HG03520 (cell line): ENCODE measurements around the gene ALG2.

Source experiments
- ATAC-seq: cut with Tn5 transposase; IDR thresholded peaks from one replicate; pipeline ENCODE4 v1.9.1; 2021; ENCODE audit warnings: mild to moderate bottlenecking, moderate library complexity; ENCODE audit not compliant: unreplicated experiment

Gene ALG2, protein sequence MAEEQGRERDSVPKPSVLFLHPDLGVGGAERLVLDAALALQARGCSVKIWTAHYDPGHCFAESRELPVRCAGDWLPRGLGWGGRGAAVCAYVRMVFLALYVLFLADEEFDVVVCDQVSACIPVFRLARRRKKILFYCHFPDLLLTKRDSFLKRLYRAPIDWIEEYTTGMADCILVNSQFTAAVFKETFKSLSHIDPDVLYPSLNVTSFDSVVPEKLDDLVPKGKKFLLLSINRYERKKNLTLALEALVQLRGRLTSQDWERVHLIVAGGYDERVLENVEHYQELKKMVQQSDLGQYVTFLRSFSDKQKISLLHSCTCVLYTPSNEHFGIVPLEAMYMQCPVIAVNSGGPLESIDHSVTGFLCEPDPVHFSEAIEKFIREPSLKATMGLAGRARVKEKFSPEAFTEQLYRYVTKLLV

GRCh38 chr9:99221621-99222415, at the start of gene ALG2, which contains the start of gene SEC61B:
ALG2 (minus strand) TSS chr9:99221942; CDS start chr9:99221894, 48 bp downstream.
SEC61B (plus strand) TSS chr9:99222282; CDS start chr9:99222364, 82 bp downstream.
- peak; percentile 74 for ATAC-seq

DNA sequence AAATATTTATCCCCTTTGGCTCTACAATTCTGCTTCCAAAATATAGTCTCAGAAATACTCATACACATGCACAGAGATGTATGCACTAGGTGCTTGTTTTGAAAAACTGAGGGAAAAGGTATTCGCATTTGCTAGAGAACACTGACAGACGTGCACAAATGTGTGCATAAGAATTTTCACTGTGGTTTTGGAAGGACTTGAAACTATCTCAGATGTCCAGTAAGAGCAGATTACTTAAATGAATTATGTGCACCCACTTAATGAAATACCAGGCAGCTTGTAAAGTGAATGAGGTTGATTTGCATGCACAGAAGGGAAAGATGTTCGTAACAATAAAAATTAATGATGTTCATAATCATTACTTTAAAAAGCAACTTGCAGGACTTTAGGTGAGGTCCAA, 48.7 kb upstream of the ALG2 start:
- ATAC-seq = no peak

GRCh38 chr9:99269416-99269815, 47.7 kb upstream of the ALG2 start:
- no peak for ATAC-seq

- ATAC-seq = peak; percentile 54
These were observed 44.7 kb upstream of the ALG2 start for GRCh38 chr9:99266255-99267023.

- no peak for ATAC-seq
These were observed 43.9 kb upstream of the ALG2 start for GRCh38 chr9:99265691-99266090.

- no peak for ATAC-seq
These were observed 42.4 kb upstream of the ALG2 start for GRCh38 chr9:99264070-99264680.

DNA sequence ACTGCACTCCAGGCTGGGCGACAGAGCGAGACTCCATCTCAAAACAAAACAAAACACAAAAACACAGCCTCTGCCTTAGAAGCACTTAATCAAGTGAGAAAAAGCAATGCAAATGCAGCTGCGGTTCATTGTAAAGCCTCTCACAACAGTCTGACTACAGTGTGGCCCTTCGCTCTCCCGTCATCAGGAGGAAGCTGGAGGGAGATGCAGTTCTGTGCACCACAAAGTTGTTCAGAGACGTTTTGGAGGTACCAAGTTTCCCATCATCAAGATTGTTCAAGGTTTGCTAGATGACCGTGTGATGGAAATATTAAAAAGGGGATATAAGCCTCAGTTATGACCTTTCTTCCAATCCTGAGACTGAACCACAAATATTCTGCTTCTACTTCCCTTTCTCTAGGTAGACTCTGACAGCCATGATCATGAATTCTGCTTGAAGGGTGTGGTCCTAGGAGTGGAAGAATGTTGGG, 41.2 kb upstream of the ALG2 start:
- ATAC-seq = no peak

GRCh38 chr9:99261923-99262322, 40.2 kb upstream of the ALG2 start:
- ATAC-seq = no peak

DNA sequence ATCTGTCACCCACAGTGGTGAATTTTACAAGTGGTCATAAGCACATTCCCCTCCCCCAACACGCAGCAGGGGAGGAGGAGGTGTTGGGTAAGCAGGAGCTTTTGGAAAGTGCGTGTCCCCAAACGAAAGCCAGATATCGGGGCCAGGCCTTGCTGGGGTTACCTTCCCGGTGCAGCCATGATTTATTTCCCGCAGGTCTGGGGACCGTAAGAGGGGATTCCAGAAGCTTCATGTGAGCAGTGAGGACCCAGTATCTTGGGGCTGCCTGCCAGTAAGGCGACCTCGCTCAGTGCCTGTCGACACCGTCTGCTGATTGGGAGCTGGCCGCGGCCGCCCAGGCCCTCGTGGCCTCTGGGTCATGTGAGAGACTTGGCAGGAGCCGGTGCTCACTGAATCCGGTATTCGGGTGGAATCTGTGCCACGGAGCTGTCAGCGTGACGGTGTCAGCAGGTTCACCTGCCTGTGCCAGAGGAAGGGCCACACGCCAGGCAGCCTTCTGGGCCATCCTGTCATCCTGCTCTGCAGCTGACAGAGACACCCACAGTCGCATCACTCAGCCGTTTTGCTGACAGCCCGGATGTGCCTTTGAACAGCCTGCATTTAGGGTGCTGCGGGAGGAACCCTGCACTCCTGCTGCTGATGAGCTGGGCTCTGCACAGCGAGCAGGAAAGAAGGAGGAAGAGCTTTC, 37.6 kb upstream of the ALG2 start:
- ATAC-seq = no peak

GRCh38 chr9:99257723-99258389, 36.1 kb upstream of the ALG2 start:
- ATAC-seq = no peak

GRCh38 chr9:99255651-99256050, 33.9 kb upstream of the ALG2 start:
- ATAC-seq = no peak

- peak; percentile 86 for ATAC-seq
These were observed 32.2 kb upstream of the ALG2 start for GRCh38 chr9:99253772-99254431.

GRCh38 chr9:99253134-99253533, 31.4 kb upstream of the ALG2 start:
- ATAC-seq = peak; percentile 31

- ATAC-seq = no peak
These were observed 29.4 kb upstream of the ALG2 start for GRCh38 chr9:99251157-99251556.

- no peak for ATAC-seq
These were observed 27.9 kb upstream of the ALG2 start for GRCh38 chr9:99249619-99250018.

DNA sequence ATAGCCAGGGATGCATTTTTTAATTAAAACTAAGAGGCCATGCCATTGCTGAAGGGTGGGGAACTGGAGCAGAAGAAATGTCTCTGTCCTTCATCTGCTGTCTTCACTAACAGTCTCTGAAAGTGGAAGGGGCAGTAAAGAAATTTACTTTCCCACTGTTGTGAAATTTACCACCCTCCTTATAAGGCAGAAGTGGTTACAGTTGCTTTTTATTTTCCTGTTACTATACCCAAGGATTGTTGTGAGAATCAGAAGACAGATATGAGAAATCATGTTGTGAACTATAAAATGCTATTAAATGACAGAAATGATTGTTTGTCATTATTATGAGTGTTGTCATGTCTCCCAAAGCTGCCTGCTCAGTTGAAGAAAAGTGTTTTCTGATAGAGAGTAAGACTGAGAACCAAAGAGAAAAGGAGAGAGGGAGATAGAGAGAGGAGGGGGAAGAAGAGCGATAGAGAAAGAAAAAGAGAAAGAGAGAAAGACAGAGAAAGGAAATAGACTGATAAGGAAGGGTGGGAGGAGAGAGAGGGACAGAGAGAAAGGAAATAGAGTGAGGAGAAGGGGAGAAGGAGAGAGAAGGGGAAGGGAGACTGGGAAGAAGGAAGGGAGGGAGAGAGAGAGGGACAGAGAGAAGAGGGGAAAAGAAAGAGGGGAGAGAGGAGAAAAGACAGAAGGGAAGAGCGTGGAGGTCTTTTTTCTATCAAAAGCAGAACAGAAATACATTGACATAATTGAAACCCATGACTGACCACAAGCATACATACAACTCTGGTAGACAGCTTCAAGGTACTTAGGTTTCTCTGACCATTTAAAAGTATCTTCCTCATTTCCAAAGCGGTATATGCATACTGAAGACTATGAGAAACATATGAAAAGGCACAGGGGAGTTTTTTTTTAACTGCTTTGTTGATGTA, 22.9 kb upstream of the ALG2 start:
- peak; percentile 94 for ATAC-seq

DNA sequence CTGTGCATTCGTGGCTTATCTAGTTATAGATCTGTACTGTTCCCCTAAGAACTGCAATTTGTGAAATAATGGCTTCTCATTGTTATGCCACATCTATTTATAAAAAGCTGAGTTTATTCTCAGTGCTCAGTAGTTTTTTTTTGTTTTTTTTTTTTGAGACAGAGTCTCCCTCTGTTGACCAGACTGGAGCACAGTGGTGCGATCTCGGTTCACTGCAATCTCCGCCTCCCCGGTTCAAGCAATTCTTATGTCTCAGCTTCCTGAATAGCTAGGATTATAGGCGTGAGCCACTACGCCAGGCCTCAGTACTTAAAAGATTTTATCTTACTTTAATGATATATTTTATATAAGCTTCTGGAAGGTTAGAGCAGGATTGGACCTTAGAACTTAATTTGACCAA, 19.4 kb upstream of the ALG2 start:
- ATAC-seq = no peak
